ENCODE results near the gene EYA2. TPM values are rescaled to one million over a fixed set of nuclear protein-coding genes. Genes with fewer than 3 reads are reported as not detected.

Gene EYA2
- total and polyA plus RNA-seq, 2 of the 4 experiments (the other 2 are of a cell fraction): 2.3 to 5.4 TPM

- 90% methylated on average over 2 of the region's 16 CpGs; no CpG with 5 or more reads in 1 of the 2 experiments for WGBS, 2 experiments (ENCODE audit: extremely low coverage in 2 of 2, insufficient read length in 1 of 2)
- Histone ChIP-seq H2BK5ac (ENCODE audit: low read depth, low read length, poor library complexity, severe bottlenecking) (no peak overlapping the region), H4K5ac (ENCODE audit: low read depth, low read length) (no peak overlapping the region), H4K8ac (ENCODE audit: low read depth in 2 of 2, low read length in 2 of 2) (no peak overlapping the region), H3K18ac (ENCODE audit: low read depth, low read length) (no peak overlapping the region), H3K79me1 (ENCODE audit: low read depth in 1 of 2, low read length in 2 of 2) (no peaks in the 10 kb centered on the region), H3K36me3 (ENCODE audit: control insufficient read depth, insufficient read depth, low read length) (peaks cover 1% of the 10 kb centered on the region; the same call in 1 of the 2 replicates), H3K4me1 (ENCODE audit: control insufficient read depth, insufficient read depth, low read length) (peaks cover 3% of the 10 kb centered on the region; the same call in 1 of the 2 replicates), H2BK15ac (ENCODE audit: low read depth, low read length) (no peak overlapping the region), H2AK9ac (replicated peaks; ENCODE audit: low read depth, low read length, poor library complexity) (no peak overlapping the region), H2BK120ac (ENCODE audit: low read depth, low read length) (no peak overlapping the region), H2AK5ac (ENCODE audit: low read depth, low read length) (no peak overlapping the region), H3K9me1 (ENCODE audit: insufficient read depth, low read length) (no peaks in the 10 kb centered on the region; the same call in 1 of the 2 replicates), H3K27ac (ENCODE audit: insufficient read depth, low read length) (no peak overlapping the region), H3K9me3 (ENCODE audit: control insufficient read depth, insufficient read depth, low read length) (no peaks in the 10 kb centered on the region), H3K9ac (ENCODE audit: low read depth, low read length) (no peak overlapping the region), H3K14ac (replicated peaks; ENCODE audit: low read depth, low read length) (no peak overlapping the region), H3K4me2 (ENCODE audit: low read depth, low read length) (no peak overlapping the region), H3K27me3 (ENCODE audit: control insufficient read depth, insufficient read depth, low read length) (no peaks in the 10 kb centered on the region), H3K4me3 (ENCODE audit: insufficient read depth, low read depth, low read length) (no peak overlapping the region), H3K23ac (ENCODE audit: low read depth, low read length) (no peak overlapping the region), H2BK20ac (ENCODE audit: low read depth, low read length) (no peak overlapping the region), H3K4ac (ENCODE audit: low read depth, low read length) (no peak overlapping the region), H4K20me1 (ENCODE audit: insufficient read depth, low read length) (no peaks in the 10 kb centered on the region), H2AFZ (replicated peaks; ENCODE audit: low read length, poor library complexity) (no peak overlapping the region), H4K91ac (ENCODE audit: insufficient read depth, low read depth, low read length) (no peak overlapping the region), H3K56ac (ENCODE audit: extremely low read depth, insufficient read depth, low read length) (no peak overlapping the region)
- DNase-seq: no peak
- in situ Hi-C loops (cut with MboI; ENCODE audit: low sequenced_read_pairs): no loop called here
- intact Hi-C loops (cut with micrococcal nuclease): no loop called here
- ChIA-PET POLR2A (ENCODE audit: unreplicated experiment) (no interaction called here), CTCF (no interaction called here)
- dilution Hi-C loops (cut with HindIII; ENCODE audit: low sequenced_read_pairs, unreplicated experiment): no loop called here
- no peak for ATAC-seq (ENCODE audit: low read depth)
- no peak for TF ChIP-seq ELK1 (IDR thresholded peaks at IDR 0.05; ENCODE audit: borderline replicate concordance, low read depth, low read length)
- TF ChIP-seq USF2 (IDR thresholded peaks at IDR 0.05; ENCODE audit: low read depth, low read length): no peak
- TF ChIP-seq MAZ (IDR thresholded peaks at IDR 0.05; ENCODE audit: borderline replicate concordance, low read depth, low read length): no peak
- TF ChIP-seq RFX5 (IDR thresholded peaks at IDR 0.05; ENCODE audit: low read depth, low read length): no peak
- no peak for TF ChIP-seq CEBPB (IDR thresholded peaks at IDR 0.05; ENCODE audit: low read depth, low read length)
- TF ChIP-seq FOS (IDR thresholded peaks at IDR 0.05; ENCODE audit: low read depth, low read length): no peak
- no peak for TF ChIP-seq CTCF (conservative IDR thresholded peaks at IDR 0.05; ENCODE audit: low read depth, low read length)
- no peak for TF ChIP-seq RAD21 (IDR thresholded peaks at IDR 0.05; ENCODE audit: low read length)
- BruUV-seq (replicated peaks): no TSS peak
Measured at GRCh38 chr20:47172579-47172978, 277.9 kb downstream of the EYA2 start.

All from IMR-90 (cell line).